HepG2 (cell line): ENCODE measurements around the gene ZC3H15. TPM values are rescaled to one million over a fixed set of nuclear protein-coding genes. Genes with fewer than 3 reads are reported as not detected.

Source experiments
- AHDC1 ChIP-seq: sonication (generic); formaldehyde crosslinking; IDR thresholded peaks from 2 replicates; pipeline ENCODE4 v1.5.1; 2020; ENCODE audit warnings: mild to moderate bottlenecking, missing genetic modification reagents, borderline replicate concordance
- AKAP8 ChIP-seq: sonication (generic); formaldehyde crosslinking; IDR thresholded peaks from 2 replicates; pipeline ENCODE4 v1.5.1; 2020; ENCODE audit warnings: mild to moderate bottlenecking, missing genetic modification reagents
- ATF2 ChIP-seq: sonication (generic); formaldehyde crosslinking; IDR thresholded peaks from 2 replicates; pipeline ENCODE4 v1.4.0; 2020; ENCODE audit warnings: missing genetic modification reagents
- BORCS8-MEF2B ChIP-seq: sonication (generic); formaldehyde crosslinking; IDR thresholded peaks from 2 replicates; pipeline ENCODE4 v1.8.0; 2022; ENCODE audit warnings: mild to moderate bottlenecking, missing genetic modification reagents
- CHD2 ChIP-seq: IDR thresholded peaks from 2 replicates; pipeline ENCODE4 v1.6.1; 2011; ENCODE audit warnings: low read depth, low read length, improper control_type of control experiment
- EZH2 ChIP-seq: conservative IDR thresholded peaks from 2 replicates; pipeline ENCODE4 v1.6.1; 2012; ENCODE audit warnings: mild to moderate bottlenecking, low read depth, low read length, moderate library complexity
- NAIF1 ChIP-seq: sonication (generic); formaldehyde crosslinking; IDR thresholded peaks from 2 replicates; pipeline ENCODE4 v1.5.0; 2020; ENCODE audit warnings: mild to moderate bottlenecking, missing genetic modification reagents, borderline replicate concordance
- NFE2L2 ChIP-seq: fragments of 150-350 bp; IDR thresholded peaks from 2 replicates; pipeline ENCODE4 v1.6.1; 2014; ENCODE audit warnings: low read length
- PHF8 ChIP-seq: sonication (generic); formaldehyde crosslinking; IDR thresholded peaks from 2 replicates; pipeline ENCODE4 v1.5.0; 2020; ENCODE audit warnings: missing genetic modification reagents
- TOE1 ChIP-seq: sonication (generic); formaldehyde crosslinking; IDR thresholded peaks from 2 replicates; pipeline ENCODE4 v1.4.0; 2020; ENCODE audit warnings: mild to moderate bottlenecking, missing genetic modification reagents
- ZBTB8A ChIP-seq: sonication (generic); formaldehyde crosslinking; IDR thresholded peaks from 2 replicates; pipeline ENCODE4 v1.4.0; 2020; ENCODE audit warnings: mild to moderate bottlenecking, low read depth, missing genetic modification reagents, borderline replicate concordance
- ZFP82 ChIP-seq: sonication (generic); formaldehyde crosslinking; IDR thresholded peaks from 2 replicates; pipeline ENCODE4 v1.5.1; 2020; ENCODE audit warnings: mild to moderate bottlenecking, missing genetic modification reagents, borderline replicate concordance
- ZNF292 ChIP-seq: sonication (generic); formaldehyde crosslinking; IDR thresholded peaks from 2 replicates; pipeline ENCODE4 v1.8.1; 2022; ENCODE audit warnings: mild to moderate bottlenecking, low read depth, missing genetic modification reagents, borderline replicate concordance
- ZNF549 ChIP-seq: sonication (generic); formaldehyde crosslinking; IDR thresholded peaks from 2 replicates; pipeline ENCODE4 v1.5.0; 2020; ENCODE audit warnings: missing genetic modification reagents
- ZNF556 ChIP-seq: sonication (generic); formaldehyde crosslinking; IDR thresholded peaks from 2 replicates; pipeline ENCODE4 v1.4.0; 2020; ENCODE audit warnings: mild to moderate bottlenecking, missing genetic modification reagents, borderline replicate concordance
- ZNF563 ChIP-seq: sonication (generic); formaldehyde crosslinking; IDR thresholded peaks from 2 replicates; pipeline ENCODE4 v1.8.0; 2022; ENCODE audit warnings: mild to moderate bottlenecking, moderate library complexity, missing genetic modification reagents
- ZNF687 ChIP-seq: sonication (generic); formaldehyde crosslinking; IDR thresholded peaks from 2 replicates; pipeline ENCODE4 v1.5.1; 2020; ENCODE audit warnings: mild to moderate bottlenecking, missing genetic modification reagents, moderate library complexity
- ZNF720 ChIP-seq: sonication (generic); formaldehyde crosslinking; IDR thresholded peaks from 2 replicates; pipeline ENCODE4 v1.4.0; 2020; ENCODE audit warnings: missing genetic modification reagents
- ZSCAN12 ChIP-seq: sonication (generic); formaldehyde crosslinking; IDR thresholded peaks from 2 replicates; pipeline ENCODE4 v1.9.0; 2021; ENCODE audit warnings: mild to moderate bottlenecking, missing genetic modification reagents
- polyA plus RNA-seq, 8 experiments: library from polyadenylated mRNA; depleted of rRNA in 3 of 8; stranded (reverse) in 7 of 8; unstranded in 1 of 8; fragments of >200 nt; fragmentation: Illumina TruSeq in 4 of 8; extraction: Trizol in 4 of 8; gene quantifications; 2 replicates each; pipeline versions ENCODE4 v1.2.1 to v1.2.3, GENCODE V29; 2011 to 2016; ENCODE audit warnings: low read depth in 4 of 8, missing spikeins in 1 of 8, mixed read lengths in 1 of 8; ENCODE audit not compliant: insufficient read depth in 1 of 8
- total RNA-seq, 5 experiments: library from RNA; depleted of rRNA; stranded (reverse); fragments of >200 nt; fragmentation: Illumina TruSeq; extraction: Trizol; gene quantifications; 2 replicates each; pipeline ENCODE4 v1.2.3, GENCODE V29; 2016; ENCODE audit warnings: low read depth in 1 of 5

Gene ZC3H15
- total and polyA plus RNA-seq, 2 of the 13 experiments (the other 11 are each of a cell fraction or from before 2014, with no cell fraction given): 84.6 to 168 TPM

GRCh38 chr2:186485871-186486650 is at the start of gene ZC3H15 (continued):
- TF ChIP-seq ZNF687 (CRISPR knock-in tag) (peak; percentile 99), ZBTB8A (CRISPR knock-in tag) (peak; percentile 74; the same call in 1 of the 2 replicates), ZNF720 (CRISPR knock-in tag) (no peak), EZH2 (no peak), AHDC1 (CRISPR knock-in tag) (peak; percentile 88), AKAP8 (peak; percentile 85), NAIF1 (CRISPR knock-in tag) (peak; percentile 94), CHD2 (peak; percentile 58), ZSCAN12 (CRISPR knock-in tag) (peak; percentile 45; the same call in 1 of the 2 replicates), ZFP82 (CRISPR knock-in tag) (peak; percentile 100), PHF8 (CRISPR knock-in tag) (peak; percentile 98), BORCS8-MEF2B (CRISPR knock-in tag) (no peak; the same call in 1 of the 2 replicates), ZNF549 (CRISPR knock-in tag) (no peak), ZNF563 (CRISPR knock-in tag) (peak; percentile 94), ZNF292 (peak; percentile 89), ZNF556 (CRISPR knock-in tag) (peak; percentile 93; the same call in 1 of the 2 replicates), NFE2L2 (no peak), TOE1 (peak; percentile 23; the same call in 1 of the 2 replicates), ATF2 (CRISPR knock-in tag) (peak; percentile 85)
